Right lobe of liver (tissue), 6 donors: ENCODE data around the gene GRK6. TPM values are rescaled to one million over a fixed set of nuclear protein-coding genes. Genes with fewer than 3 reads are reported as not detected.

Experiments
- ATAC-seq, 4 donors: fragments of 200-7000 bp; cut with Tn5 transposase; one replicate each; pipeline ENCODE4 v1.9.1; 2020; ENCODE audit warnings: mild to moderate bottlenecking in 4 of 4, moderate library complexity in 4 of 4
- DNase-seq, 3 donors: peaks; one replicate each; pipeline ENCODE4 v3.0.0-alpha.2; 2020
- H3K27ac ChIP-seq, 3 donors: fragments of 200-600 bp; one replicate each; pipeline ENCODE4 v1.8.0; 2022
- H3K27me3 ChIP-seq, 2 donors: fragments of 200-600 bp; one replicate each; pipeline ENCODE4 v1.8.0; 2022
- H3K36me3 ChIP-seq, 4 donors: fragments of 200-600 bp; sonication (generic) in 1 of 4; one replicate each; pipeline versions ENCODE4 v1.5.1 to v1.8.0; 2017 to 2022; ENCODE audit warnings: control low read depth in 1 of 4
- H3K4me1 ChIP-seq, 4 donors: fragments of 200-600 bp; sonication (generic) in 1 of 4; one replicate each; pipeline versions ENCODE4 v1.5.1 to v1.8.0; 2017 to 2022; ENCODE audit warnings: control low read depth in 1 of 4
- H3K4me3 ChIP-seq, 3 donors: fragments of 200-600 bp; one replicate each; pipeline ENCODE4 v1.8.0; 2022
- H3K9me3 ChIP-seq, 4 donors: fragments of 200-600 bp; sonication (generic) in 1 of 4; one replicate each; pipeline versions ENCODE4 v1.5.1 to v1.8.0; 2017 to 2022; ENCODE audit warnings: control low read depth in 1 of 4
- CTCF ChIP-seq, 4 donors: fragments of 200-600 bp in 3 of 4; fragments of 450-650 bp in 1 of 4; IDR thresholded peaks; one replicate each; pipeline versions ENCODE4 v1.5.1 to v1.8.0; 2016 to 2022; ENCODE audit warnings: antibody characterized with exemption in 4 of 4, mild to moderate bottlenecking in 2 of 4
- POLR2A ChIP-seq: fragments of 450-650 bp; IDR thresholded peaks from one replicate; pipeline ENCODE4 v1.6.1; 2017; ENCODE audit warnings: antibody characterized with exemption, mild to moderate bottlenecking
- WGBS: methylation state at CpG from one replicate; pipeline ENCODE4 v1.1.6; 2018; ENCODE audit warnings: low coverage, low lambda C conversion rate; ENCODE audit not compliant: insufficient coverage; ENCODE audit errors: missing lambda C conversion rate; 5-methylcytosine and 5-hydroxymethylcytosine counted together
- intact Hi-C, 2 donors: fragments of 100-400 bp; cut with DNase I; formaldehyde crosslinking; loops; one replicate each; pipeline versions ENCODE4 v1.11.2 to v1.14.1; 2022
- total RNA-seq, 6 experiments: library from RNA; depleted of rRNA in 2 of 6; stranded (reverse); fragments of >200 nt in 2 of 6; fragmentation: NEBNext Ultra II Directional in 3 of 6; extraction: Animal tissue kit (Norgen Biotek cat#: 25700) in 3 of 6; gene quantifications; one replicate each; pipeline versions ENCODE4 v1.1.0 to v1.2.4, GENCODE V29; 2016 to 2023
- donor health status: DM: no; HTN: yes; CAD: no.
- donor health status: DM: no; HTN: no; CAD: no.
- donor health status: DM: no; HTN: no; CAD: no.
- donor health status: DM: no; HTN: yes; CAD: no.
- donor health status: DM: no; HTN: yes; CAD: no.

Gene GRK6
- total RNA-seq, 6 experiments from 2014 or later: 6.1 to 10.8 (median 10.0) TPM

GRCh38 chr5:177382423-177383029 lies 44.0 kb upstream of the GRK6 start:
- intact Hi-C loops: loop anchor here in 1 of 2 donors (10.0 kb wide), 1 partner anchor 68 kb away; the partner anchor contains the start of gene MXD3
- DNase-seq: peak; percentile 57 to 75 (median 72)
- ATAC-seq: peak; percentile 50 to 64 (median 56)
- Histone ChIP-seq H3K27ac (peak overlapping the region in 1 of 3 donors; percentile 43), H3K4me1 (peaks cover 0 to 41% (median 15%) of the 10 kb centered on the region in 4 donors), H3K9me3 (no peaks in the 10 kb centered on the region), H3K36me3 (no peaks in the 10 kb centered on the region), H3K27me3 (no peaks in the 10 kb centered on the region), H3K4me3 (no peak overlapping the region)
- TF ChIP-seq POLR2A (no peak), CTCF (IDR thresholded peaks at IDR 0.05) (peak; percentile 28 to 59 (median 42))
- 16% methylated on average over 9 of the region's 11 CpGs for WGBS

- Histone ChIP-seq H3K27ac (no peak overlapping the region), H3K9me3 (no peaks in the 10 kb centered on the region), H3K27me3 (no peaks in the 10 kb centered on the region), H3K4me3 (no peak overlapping the region), H3K4me1 (peaks cover 0 to 35% (median 12%) of the 10 kb centered on the region in 4 donors), H3K36me3 (no peaks in the 10 kb centered on the region)
- intact Hi-C loops: loop anchor here in 1 of 2 donors (10.0 kb wide), 1 partner anchor 68 kb away; the partner anchor contains the start of gene MXD3
- TF ChIP-seq POLR2A: no peak
- no peak for TF ChIP-seq CTCF (IDR thresholded peaks at IDR 0.05)
- ATAC-seq (no peak), DNase-seq (no peak)
- WGBS: 87% methylated on average over 8 of the region's 9 CpGs
Measured at GRCh38 chr5:177383181-177383580, 43.3 kb upstream of the GRK6 start.

DNA sequence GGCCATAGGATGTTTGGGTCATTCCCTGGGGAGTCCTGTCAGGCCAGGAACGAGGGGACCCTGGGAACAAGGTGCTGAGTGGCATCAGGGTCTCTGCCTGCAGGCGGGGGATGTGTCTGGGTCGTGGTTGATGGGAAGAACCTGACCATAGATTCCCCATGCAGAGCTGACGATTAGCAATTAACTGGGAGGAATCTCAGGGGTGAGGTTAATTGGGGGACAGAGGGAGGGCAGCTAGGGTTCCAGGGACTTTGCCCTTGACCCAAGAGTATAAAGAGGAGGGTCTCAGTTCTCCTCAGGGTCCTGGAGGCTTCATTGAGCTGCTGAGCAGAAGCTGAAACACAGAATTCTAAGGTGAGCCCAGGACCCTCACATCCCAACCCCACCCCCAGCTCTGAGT lies 42.3 kb upstream of the GRK6 start, which contains the start of gene SLC34A1:
Gene SLC34A1 (plus strand): TSS at position 301 of the 400 bp plus-strand sequence. CDS start 1,308 bp downstream, outside the sequence.
- H3K4me1 ChIP-seq: peaks cover 0 to 27% (median 9%) of the 10 kb centered on the region in 4 donors
- ATAC-seq: no peak
- H3K27me3 ChIP-seq: no peaks in the 10 kb centered on the region
- H3K27ac ChIP-seq: no peak within 1 kb of the TSS
- H3K4me3 ChIP-seq: no peak within 1 kb of the TSS
- TF ChIP-seq CTCF (IDR thresholded peaks at IDR 0.05): no peak
- H3K36me3 ChIP-seq: no peaks in the 10 kb centered on the region
- no peak for DNase-seq
- no peaks in the 10 kb centered on the region for H3K9me3 ChIP-seq
- WGBS: 58% methylated on average over 2 of the region's 4 CpGs
- intact Hi-C loops: loop anchor here in 1 of 2 donors (10.0 kb wide), 1 partner anchor 69 kb away; the partner anchor contains the start of gene MXD3

GRCh38 chr5:177385720-177386119 lies 40.8 kb upstream of the GRK6 start:
- H3K9me3 ChIP-seq: no peaks in the 10 kb centered on the region
- ATAC-seq (no peak), DNase-seq (no peak)
- TF ChIP-seq CTCF (IDR thresholded peaks at IDR 0.05): no peak
- TF ChIP-seq POLR2A: no peak
- 72% methylated on average over 2 of the region's 11 CpGs for WGBS
- intact Hi-C loops: loop anchor here in 1 of 2 donors (10.0 kb wide), 1 partner anchor 71 kb away; the partner anchor contains the start of gene MXD3
- H3K27ac ChIP-seq: no peak overlapping the region
- peaks cover 0 to 14% (median 6%) of the 10 kb centered on the region in 4 donors for H3K4me1 ChIP-seq
- no peaks in the 10 kb centered on the region for H3K36me3 ChIP-seq
- no peaks in the 10 kb centered on the region for H3K27me3 ChIP-seq
- H3K4me3 ChIP-seq: no peak overlapping the region
